ENCODE data around the gene MPP2. TPM values are rescaled to one million over a fixed set of nuclear protein-coding genes. Genes with fewer than 3 reads are reported as not detected.

MPP2 gene
- total RNA-seq, 1 experiment from 2014 or later: 5.5 TPM

GRCh38 chr17:43861960-43862359 is 45.4 kb downstream of the MPP2 start:
- Mint-ChIP-seq H3K4me1 (ENCODE audit: low read depth, unreplicated experiment) (no peaks in the 10 kb centered on the region), H3K9me3 (ENCODE audit: low read depth, unreplicated experiment) (no peaks in the 10 kb centered on the region), H3K36me3 (ENCODE audit: insufficient read depth, unreplicated experiment) (peaks cover 4% of the 10 kb centered on the region), H3K4me3 (ENCODE audit: low read depth, unreplicated experiment) (no peak overlapping the region), H3K27ac (ENCODE audit: unreplicated experiment) (no peak overlapping the region), H3K27me3 (ENCODE audit: unreplicated experiment) (peaks cover 95% of the 10 kb centered on the region)
- intact Hi-C loops (cut with micrococcal nuclease; ENCODE audit: unreplicated experiment): no loop called here
- BruUV-seq (replicated peaks): no TSS peak
- CTCF ChIA-PET: interaction anchor here (1.2 kb wide), 1 partner anchor 39 kb away, joined by 3 read pairs; no protein-coding TSS in a partner anchor
- DNase-seq: no peak
- TF ChIP-seq CTCF (IDR thresholded peaks at IDR 0.05; ENCODE audit: unreplicated experiment): no peak

- intact Hi-C loops (cut with micrococcal nuclease; ENCODE audit: unreplicated experiment): no loop called here
- Mint-ChIP-seq H3K4me3 (ENCODE audit: low read depth, unreplicated experiment) (no peak overlapping the region), H3K27ac (ENCODE audit: unreplicated experiment) (no peak overlapping the region), H3K9me3 (ENCODE audit: low read depth, unreplicated experiment) (no peaks in the 10 kb centered on the region), H3K4me1 (ENCODE audit: low read depth, unreplicated experiment) (no peaks in the 10 kb centered on the region), H3K27me3 (ENCODE audit: unreplicated experiment) (peaks cover 95% of the 10 kb centered on the region), H3K36me3 (ENCODE audit: insufficient read depth, unreplicated experiment) (peaks cover 4% of the 10 kb centered on the region)
- TF ChIP-seq CTCF (IDR thresholded peaks at IDR 0.05; ENCODE audit: unreplicated experiment): no peak
- BruUV-seq (replicated peaks): no TSS peak
- DNase-seq: no peak
- CTCF ChIA-PET: interaction anchor here (1.2 kb wide), 1 partner anchor 39 kb away, joined by 3 read pairs; no protein-coding TSS in a partner anchor
These were observed 46.3 kb downstream of the MPP2 start for GRCh38 chr17:43860927-43861622.

GRCh38 chr17:43860077-43860725 is 47.1 kb downstream of the MPP2 start:
- Mint-ChIP-seq H3K4me1 (ENCODE audit: low read depth, unreplicated experiment) (no peaks in the 10 kb centered on the region), H3K36me3 (ENCODE audit: insufficient read depth, unreplicated experiment) (peaks cover 4% of the 10 kb centered on the region)
- CTCF ChIA-PET: interaction anchor here (0.6 to 0.8 kb wide), 3 partner anchors 14 to 861 kb away, joined by 3 to 9 read pairs (median 4); partner anchors contain the start of gene CD300LG

More at GRCh38 chr17:43860077-43860725, 47.1 kb downstream of the MPP2 start:
- no TSS peak for BruUV-seq (replicated peaks)
- TF ChIP-seq CTCF (IDR thresholded peaks at IDR 0.05; ENCODE audit: unreplicated experiment): no peak
- Mint-ChIP-seq H3K27ac (ENCODE audit: unreplicated experiment) (no peak overlapping the region), H3K4me3 (ENCODE audit: low read depth, unreplicated experiment) (no peak overlapping the region), H3K9me3 (ENCODE audit: low read depth, unreplicated experiment) (no peaks in the 10 kb centered on the region), H3K27me3 (ENCODE audit: unreplicated experiment) (peaks cover 95% of the 10 kb centered on the region)
- intact Hi-C loops (cut with micrococcal nuclease; ENCODE audit: unreplicated experiment): no loop called here
- DNase-seq: no peak
